Karpas-422 (cell line): ENCODE data around the gene AGBL4. TPM values are rescaled to one million over a fixed set of nuclear protein-coding genes. Genes with fewer than 3 reads are reported as not detected.
"Not testable (repeated sequence)": the region's sequence is repeated elsewhere in the genome, so short reads cannot be mapped to it uniquely, and the experiment has no call there.

Experiments used
- DNase-seq: peaks from one replicate; pipeline ENCODE4 v3.0.0-alpha.2; 2015
- H2AFZ ChIP-seq: fragments of 200-600 bp; sonication (generic); 2 replicates; pipeline ENCODE4 v1.6.1; 2014; ENCODE audit warnings: antibody characterized with exemption, low read length, mixed read lengths
- H3K27ac ChIP-seq: fragments of 200-600 bp; sonication (generic); 2 replicates; pipeline ENCODE4 v1.5.1; 2014; ENCODE audit warnings: mild to moderate bottlenecking, low read length, moderate library complexity
- H3K27me3 ChIP-seq: fragments of 200-600 bp; sonication (generic); 2 replicates; pipeline ENCODE4 v1.6.1; 2014; ENCODE audit warnings: low read length, mixed read lengths
- H3K36me3 ChIP-seq: fragments of 200-600 bp; sonication (generic); 2 replicates; pipeline ENCODE4 v1.6.1; 2014; ENCODE audit warnings: low read length, mixed read lengths; ENCODE audit not compliant: insufficient read depth
- H3K4me1 ChIP-seq: fragments of 200-600 bp; sonication (generic); 2 replicates; pipeline ENCODE4 v1.6.1; 2014; ENCODE audit warnings: mild to moderate bottlenecking, low read length, mixed read lengths
- H3K4me2 ChIP-seq: fragments of 200-600 bp; sonication (generic); 2 replicates; pipeline ENCODE4 v1.6.1; 2014; ENCODE audit warnings: low read length, low read depth, mild to moderate bottlenecking; ENCODE audit not compliant: poor library complexity, severe bottlenecking
- H3K4me3 ChIP-seq: fragments of 200-600 bp; sonication (generic); 2 replicates; pipeline ENCODE4 v1.5.1; 2014; ENCODE audit warnings: mild to moderate bottlenecking, antibody characterized with exemption, low read length, mixed read lengths
- H3K79me2 ChIP-seq: fragments of 200-600 bp; sonication (generic); 2 replicates; pipeline ENCODE4 v1.6.1; 2014; ENCODE audit warnings: mild to moderate bottlenecking, low read length, mixed read lengths
- H3K9ac ChIP-seq: fragments of 200-600 bp; sonication (generic); 2 replicates; pipeline ENCODE4 v1.6.0; 2014; ENCODE audit warnings: low read length
- H3K9me2 ChIP-seq: fragments of 200-600 bp; sonication (generic), shearing (Covaris generic); replicated peaks from 2 replicates; pipeline ENCODE4 v1.6.0; 2014; ENCODE audit warnings: mild to moderate bottlenecking, low read length, moderate library complexity; ENCODE audit not compliant: insufficient read depth
- H3K9me3 ChIP-seq: fragments of 300-700, 200-600 bp; sonication (generic); 2 replicates; pipeline ENCODE4 v1.6.1; 2014; ENCODE audit warnings: low read length, mixed read lengths
- H4K20me1 ChIP-seq: fragments of 200-600 bp; sonication (generic); 2 replicates; pipeline ENCODE4 v1.6.1; 2014; ENCODE audit warnings: mild to moderate bottlenecking, antibody characterized with exemption, low read length, low read depth; ENCODE audit not compliant: insufficient read depth
- total RNA-seq: library from RNA; depleted of rRNA; stranded (reverse); fragments of >200 nt; shearing (Covaris generic); gene quantifications from 2 replicates; pipeline ENCODE4 v1.2.3, GENCODE V29; 2014; ENCODE audit warnings: low replicate concordance

Gene AGBL4
- total RNA-seq, 1 experiment from 2014 or later: not detected

DNA sequence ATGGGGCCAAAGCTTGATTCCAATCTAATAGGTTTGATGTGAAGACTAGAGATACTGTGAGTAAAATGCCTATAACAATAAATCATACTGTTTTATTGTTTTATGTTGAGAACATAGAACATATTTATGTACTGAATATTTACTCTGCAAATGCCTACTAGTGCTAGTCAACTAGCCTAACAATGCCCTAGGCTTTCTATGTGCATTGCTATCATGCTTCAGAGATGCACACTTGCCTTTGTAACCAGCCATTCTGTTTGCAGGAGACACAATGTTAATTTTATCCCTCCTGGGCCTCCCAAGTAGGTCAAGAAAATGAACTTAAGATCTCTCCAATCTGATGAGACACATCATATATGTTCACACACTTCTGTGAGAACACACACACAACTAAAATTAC is 716.3 kb downstream of the AGBL4 start:
- H3K4me2 ChIP-seq: no peak overlapping the region
- H3K9ac ChIP-seq: no peak overlapping the region
- H3K79me2 ChIP-seq: no peaks in the 10 kb centered on the region
- no peak overlapping the region for H3K4me3 ChIP-seq
- H3K4me1 ChIP-seq: no peaks in the 10 kb centered on the region
- H3K36me3 ChIP-seq: no peaks in the 10 kb centered on the region
- no peak overlapping the region for H2AFZ ChIP-seq
- H3K9me3 ChIP-seq: no peaks in the 10 kb centered on the region
- no peak overlapping the region for H3K27ac ChIP-seq
- H3K27me3 ChIP-seq: no peaks in the 10 kb centered on the region
- no peaks in the 10 kb centered on the region for H3K9me2 ChIP-seq
- H4K20me1 ChIP-seq: no peaks in the 10 kb centered on the region
- no peak for DNase-seq

DNA sequence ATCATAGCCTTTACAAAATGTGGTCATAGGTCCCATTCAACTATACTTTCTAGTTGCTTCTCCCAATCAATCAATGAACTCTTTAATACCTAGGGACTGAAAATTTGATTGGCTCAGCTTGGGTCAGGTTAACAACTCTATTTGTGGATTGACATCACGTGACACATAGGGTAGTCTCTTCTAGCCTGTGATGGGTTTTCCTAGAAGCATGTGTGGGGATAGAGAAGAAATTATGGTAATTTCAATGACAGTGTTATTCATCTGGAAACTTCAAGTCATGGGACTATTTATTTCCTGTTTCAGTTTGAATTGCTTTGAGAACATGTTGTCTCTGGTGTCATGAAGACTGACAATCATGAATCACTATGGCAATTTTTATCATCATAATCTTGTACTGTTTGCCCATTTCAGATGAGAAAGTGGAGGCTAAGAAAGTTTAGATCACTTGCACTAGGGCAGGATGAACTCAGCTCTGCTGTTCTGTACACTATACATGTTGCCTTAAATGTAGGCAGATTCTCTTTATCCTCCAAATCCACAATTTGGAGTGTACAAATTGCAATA is 717.2 kb downstream of the AGBL4 start:
- DNase-seq: no peak
- Histone ChIP-seq H2AFZ (no peak overlapping the region), H3K27me3 (no peaks in the 10 kb centered on the region), H4K20me1 (no peaks in the 10 kb centered on the region), H3K9me3 (no peaks in the 10 kb centered on the region), H3K4me2 (no peak overlapping the region), H3K4me3 (no peak overlapping the region), H3K9me2 (no peaks in the 10 kb centered on the region), H3K79me2 (no peaks in the 10 kb centered on the region), H3K27ac (no peak overlapping the region), H3K9ac (no peak overlapping the region), H3K4me1 (no peaks in the 10 kb centered on the region), H3K36me3 (no peaks in the 10 kb centered on the region)

DNA sequence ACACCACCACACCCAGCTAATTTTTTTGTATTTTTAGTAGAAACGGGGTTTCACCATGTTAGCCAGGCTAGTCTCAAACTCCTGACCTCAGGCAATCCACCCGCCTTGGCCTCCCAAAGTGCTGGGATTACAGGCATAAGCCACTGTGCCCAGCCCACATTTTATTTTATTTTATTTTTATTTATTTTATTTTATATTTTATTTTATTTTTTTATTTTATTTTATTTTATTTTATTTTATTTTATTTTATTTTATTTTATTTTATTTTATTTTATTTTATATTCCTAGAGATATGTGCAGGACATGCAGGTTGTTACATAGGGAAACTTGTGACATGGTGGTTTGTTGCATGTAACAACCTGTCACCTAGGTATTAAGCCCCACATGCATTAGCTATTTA is 721.4 kb downstream of the AGBL4 start:
- not testable (repeated sequence) for H3K4me3 ChIP-seq, H3K9ac ChIP-seq, H2AFZ ChIP-seq, DNase-seq, H3K36me3 ChIP-seq, H4K20me1 ChIP-seq, H3K27me3 ChIP-seq, H3K79me2 ChIP-seq, H3K9me3 ChIP-seq, H3K4me2 ChIP-seq, H3K4me1 ChIP-seq, H3K27ac ChIP-seq, H3K9me2 ChIP-seq

DNA sequence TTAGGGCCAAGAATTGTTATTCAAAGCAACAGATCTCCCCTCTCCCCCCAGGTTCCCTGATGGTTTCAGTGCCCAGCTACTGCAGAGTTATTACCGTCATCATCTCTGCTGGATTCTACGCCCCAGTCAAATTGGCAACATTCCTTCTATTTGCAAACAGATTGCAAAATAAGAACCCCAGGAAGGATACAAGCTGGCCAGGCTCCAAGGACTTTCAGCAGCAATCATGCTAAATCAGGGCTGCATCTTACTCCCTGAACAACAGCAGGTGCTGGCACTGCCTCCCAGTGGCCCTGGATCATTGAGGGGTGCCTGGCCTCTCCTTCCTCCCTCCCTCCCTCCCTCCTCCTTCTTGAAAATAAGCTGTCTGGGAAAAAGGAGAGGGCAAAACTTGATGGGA is 725.5 kb downstream of the AGBL4 start:
- Histone ChIP-seq H3K9me2 (no peaks in the 10 kb centered on the region), H3K9ac (no peak overlapping the region), H3K27ac (no peak overlapping the region)

DNA sequence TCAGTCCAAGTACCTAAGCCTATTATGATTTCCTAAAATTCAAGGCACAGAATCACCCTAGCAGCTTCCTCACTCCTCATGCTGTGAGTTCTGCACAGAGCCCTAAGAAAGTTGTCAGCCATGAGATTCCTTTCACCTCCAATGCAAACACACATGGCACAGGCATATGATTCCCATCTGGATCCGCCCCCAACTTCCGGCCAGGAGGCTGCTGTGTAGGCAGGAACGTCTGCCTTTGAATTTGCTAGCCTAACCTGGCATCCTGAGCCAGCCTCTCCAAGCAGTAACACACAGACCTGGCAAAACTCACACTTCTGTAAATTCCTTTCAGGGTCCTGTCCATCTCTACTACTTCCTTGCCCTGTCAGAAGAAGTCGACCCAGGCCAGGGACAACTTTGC is 726.0 kb downstream of the AGBL4 start:
- DNase-seq: no peak
- H3K79me2 ChIP-seq: no peaks in the 10 kb centered on the region
- H3K27ac ChIP-seq: no peak overlapping the region
- no peaks in the 10 kb centered on the region for H3K9me2 ChIP-seq
- no peaks in the 10 kb centered on the region for H3K27me3 ChIP-seq
- no peaks in the 10 kb centered on the region for H3K4me1 ChIP-seq
- no peak overlapping the region for H3K9ac ChIP-seq
- H3K9me3 ChIP-seq: no peaks in the 10 kb centered on the region
- no peak overlapping the region for H3K4me2 ChIP-seq
- no peak overlapping the region for H3K4me3 ChIP-seq
- no peaks in the 10 kb centered on the region for H3K36me3 ChIP-seq
- no peak overlapping the region for H2AFZ ChIP-seq
- no peaks in the 10 kb centered on the region for H4K20me1 ChIP-seq

More for the DNA sequence above, 725.5 kb downstream of the AGBL4 start:
- Histone ChIP-seq H3K4me3 (no peak overlapping the region), H3K4me2 (no peak overlapping the region), H2AFZ (no peak overlapping the region), H3K4me1 (no peaks in the 10 kb centered on the region), H3K36me3 (no peaks in the 10 kb centered on the region), H3K9me3 (no peaks in the 10 kb centered on the region), H4K20me1 (no peaks in the 10 kb centered on the region), H3K27me3 (no peaks in the 10 kb centered on the region), H3K79me2 (no peaks in the 10 kb centered on the region)
- no peak for DNase-seq

DNA sequence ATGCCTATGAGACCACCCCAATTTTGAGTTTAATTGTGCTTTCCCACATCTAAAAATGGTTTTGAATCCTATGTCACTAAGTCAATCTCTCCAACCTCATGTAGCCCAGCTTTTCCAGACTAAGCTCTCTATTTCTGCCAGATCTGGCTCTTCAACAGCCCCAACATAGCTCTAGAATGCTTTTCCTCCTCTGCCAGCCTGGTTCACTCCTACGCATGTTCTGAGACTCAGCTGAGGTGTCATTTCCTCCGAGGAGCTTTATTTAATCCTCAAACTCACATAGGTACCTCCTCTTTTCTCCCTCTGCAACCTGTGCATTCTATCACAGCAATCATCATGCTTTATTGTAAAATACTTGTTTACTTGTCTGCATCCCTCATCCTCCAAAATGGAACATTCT is 729.2 kb downstream of the AGBL4 start:
- H3K4me1 ChIP-seq: no peaks in the 10 kb centered on the region
- H3K9me2 ChIP-seq: no peaks in the 10 kb centered on the region
- no peaks in the 10 kb centered on the region for H3K27me3 ChIP-seq
- no peaks in the 10 kb centered on the region for H3K79me2 ChIP-seq
- no peak overlapping the region for H3K4me2 ChIP-seq
- no peaks in the 10 kb centered on the region for H4K20me1 ChIP-seq
- DNase-seq: no peak
- H3K4me3 ChIP-seq: no peak overlapping the region
- H3K27ac ChIP-seq: no peak overlapping the region
- H2AFZ ChIP-seq: no peak overlapping the region
- no peaks in the 10 kb centered on the region for H3K9me3 ChIP-seq
- no peaks in the 10 kb centered on the region for H3K36me3 ChIP-seq
- H3K9ac ChIP-seq: no peak overlapping the region

DNA sequence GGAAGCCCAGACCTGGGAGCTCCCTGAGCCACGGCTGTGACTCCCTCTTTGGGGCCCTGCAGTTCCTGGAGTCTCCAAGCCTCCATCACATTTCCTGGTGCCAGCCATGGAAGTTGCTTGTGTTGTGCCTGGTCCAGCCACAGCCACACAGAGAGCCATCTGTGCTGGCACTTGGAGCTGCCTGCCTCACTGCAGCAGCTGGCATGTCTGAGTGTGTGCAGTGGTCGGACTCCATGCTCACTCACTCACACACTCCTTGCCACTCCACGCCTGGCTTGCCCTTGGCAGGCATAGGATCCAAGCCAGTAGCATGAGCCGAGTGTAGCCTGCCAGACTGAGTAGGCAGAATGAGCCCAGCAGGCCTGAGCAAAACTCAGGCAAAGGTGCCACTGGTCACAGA is 730.7 kb downstream of the AGBL4 start:
- Histone ChIP-seq H3K27ac (no peak overlapping the region), H3K79me2 (no peaks in the 10 kb centered on the region), H3K9ac (no peak overlapping the region), H3K9me2 (no peaks in the 10 kb centered on the region), H3K9me3 (no peaks in the 10 kb centered on the region), H3K4me2 (no peak overlapping the region), H3K4me1 (no peaks in the 10 kb centered on the region), H3K27me3 (no peaks in the 10 kb centered on the region), H3K36me3 (no peaks in the 10 kb centered on the region), H2AFZ (no peak overlapping the region), H3K4me3 (no peak overlapping the region), H4K20me1 (no peaks in the 10 kb centered on the region)
- DNase-seq: no peak

DNA sequence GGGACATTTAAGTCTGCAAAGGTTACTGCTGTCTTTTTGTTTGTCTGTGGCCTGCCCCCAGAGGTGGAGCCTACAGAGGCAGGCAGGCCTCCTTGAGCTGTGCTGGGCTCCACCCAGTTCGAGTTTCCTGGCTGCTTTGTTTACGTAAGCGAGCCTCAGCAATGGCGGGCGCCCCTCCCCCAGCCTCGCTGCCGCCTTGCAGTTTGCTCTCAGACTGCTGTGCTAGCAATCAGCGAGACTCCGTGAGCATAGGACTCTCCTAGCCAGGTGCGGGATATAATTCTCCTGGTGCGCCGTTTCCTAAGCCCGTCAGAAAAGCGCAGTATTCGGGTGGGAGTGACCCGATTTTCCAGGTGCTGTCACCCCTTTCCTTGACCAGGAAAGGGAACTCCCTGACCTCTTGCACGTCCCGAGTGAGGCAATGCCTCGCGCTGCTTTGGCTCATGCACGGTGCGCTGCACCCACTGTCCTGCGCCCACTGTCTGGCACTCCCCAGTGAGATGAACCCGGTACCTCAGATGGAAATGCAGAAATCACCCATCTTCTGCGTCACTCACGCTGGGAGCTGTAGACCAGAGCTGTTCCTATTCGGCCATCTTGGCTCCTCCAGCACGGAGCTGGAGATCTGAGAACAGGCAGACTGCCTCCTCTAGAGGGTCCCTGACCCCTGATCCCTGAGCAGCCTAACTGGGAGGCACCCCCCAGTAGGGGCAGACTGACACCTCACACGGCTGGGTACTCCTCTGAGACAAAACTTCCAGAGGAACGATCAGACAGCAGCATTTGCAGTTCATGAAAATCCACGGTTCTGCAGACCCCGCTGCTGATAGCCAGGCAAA is 766.3 kb downstream of the AGBL4 start:
- not testable (repeated sequence) for H3K4me2 ChIP-seq, DNase-seq, H4K20me1 ChIP-seq, H3K27ac ChIP-seq, H3K27me3 ChIP-seq, H3K9me3 ChIP-seq, H3K9ac ChIP-seq, H3K79me2 ChIP-seq, H3K36me3 ChIP-seq, H3K9me2 ChIP-seq, H2AFZ ChIP-seq, H3K4me3 ChIP-seq, H3K4me1 ChIP-seq
